ENCODE data around the gene CCR4. TPM values are rescaled to one million over a fixed set of nuclear protein-coding genes. Genes with fewer than 3 reads are reported as not detected.

CCR4 gene
- total and polyA plus RNA-seq, 7 donors, result 0.16 to 3.1 TPM; not detected in 5

DNA sequence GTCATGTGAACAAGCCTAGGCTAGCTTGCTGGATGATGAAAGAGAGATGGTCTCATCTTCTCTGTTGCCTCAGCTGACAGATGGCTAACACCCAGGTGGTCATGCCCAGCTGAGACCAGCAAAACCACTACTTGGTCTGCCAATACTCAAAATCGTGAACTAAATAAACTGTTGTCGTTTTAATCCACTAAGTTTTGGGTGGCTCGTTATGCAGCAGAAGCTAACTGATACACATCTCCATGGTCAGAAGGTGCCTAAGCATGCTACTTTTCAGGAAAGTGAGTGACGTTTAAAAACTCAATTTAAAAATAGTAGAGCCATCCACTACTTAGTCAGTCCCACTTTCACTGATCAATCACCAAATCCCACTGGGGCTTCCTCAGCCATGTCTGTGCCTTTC is 52.8 kb downstream of the CCR4 start:
- H3K27me3 ChIP-seq, result no peaks in the 10 kb centered on the region
- no peak overlapping the region for H3K27ac ChIP-seq
- no peak for DNase-seq
- H3K9me3 ChIP-seq, result no peaks in the 10 kb centered on the region
- H3K4me3 ChIP-seq, result no peak overlapping the region
- TF ChIP-seq EP300 (IDR thresholded peaks at IDR 0.05), result no peak
- TF ChIP-seq POLR2A (IDR thresholded peaks at IDR 0.05), result no peak
- TF ChIP-seq, protein P1, sequence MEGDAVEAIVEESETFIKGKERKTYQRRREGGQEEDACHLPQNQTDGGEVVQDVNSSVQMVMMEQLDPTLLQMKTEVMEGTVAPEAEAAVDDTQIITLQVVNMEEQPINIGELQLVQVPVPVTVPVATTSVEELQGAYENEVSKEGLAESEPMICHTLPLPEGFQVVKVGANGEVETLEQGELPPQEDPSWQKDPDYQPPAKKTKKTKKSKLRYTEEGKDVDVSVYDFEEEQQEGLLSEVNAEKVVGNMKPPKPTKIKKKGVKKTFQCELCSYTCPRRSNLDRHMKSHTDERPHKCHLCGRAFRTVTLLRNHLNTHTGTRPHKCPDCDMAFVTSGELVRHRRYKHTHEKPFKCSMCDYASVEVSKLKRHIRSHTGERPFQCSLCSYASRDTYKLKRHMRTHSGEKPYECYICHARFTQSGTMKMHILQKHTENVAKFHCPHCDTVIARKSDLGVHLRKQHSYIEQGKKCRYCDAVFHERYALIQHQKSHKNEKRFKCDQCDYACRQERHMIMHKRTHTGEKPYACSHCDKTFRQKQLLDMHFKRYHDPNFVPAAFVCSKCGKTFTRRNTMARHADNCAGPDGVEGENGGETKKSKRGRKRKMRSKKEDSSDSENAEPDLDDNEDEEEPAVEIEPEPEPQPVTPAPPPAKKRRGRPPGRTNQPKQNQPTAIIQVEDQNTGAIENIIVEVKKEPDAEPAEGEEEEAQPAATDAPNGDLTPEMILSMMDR (IDR thresholded peaks at IDR 0.05), result no peak
- no peak for TF ChIP-seq POLR2AphosphoS5 (IDR thresholded peaks at IDR 0.05)
- H3K36me3 ChIP-seq, result peaks cover 0 to 54% (median 12%) of the 10 kb centered on the region in 4 donors
- no peaks in the 10 kb centered on the region for H3K4me1 ChIP-seq
- intact Hi-C loops (cut with DNase I), result no loop called here
- WGBS, 2 donors, result 95 to 96% methylated on average over 4 of the region's 4 CpGs

DNA sequence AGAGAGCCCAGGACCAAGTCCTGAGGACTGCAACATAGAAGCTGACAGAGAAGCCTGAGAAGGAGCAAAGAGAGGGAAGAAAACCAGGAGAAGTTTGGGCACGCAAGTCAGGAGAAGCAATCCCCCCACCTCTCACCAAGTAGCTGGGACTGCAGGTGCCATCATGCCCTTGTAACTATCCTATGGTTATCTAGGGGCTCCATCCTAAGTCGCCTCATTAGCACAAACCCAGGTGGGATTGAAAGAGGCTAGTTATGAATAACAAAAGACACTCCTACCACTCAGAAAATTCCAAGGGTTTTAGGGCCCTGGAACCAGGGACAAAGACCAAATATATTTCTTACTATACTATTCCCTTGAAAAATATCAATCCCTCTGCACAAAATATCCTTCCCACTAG is 53.5 kb downstream of the CCR4 start:
- H3K27me3 ChIP-seq, result no peaks in the 10 kb centered on the region
- DNase-seq, result no peak
- intact Hi-C loops (cut with DNase I), result no loop called here
- H3K9me3 ChIP-seq, result no peaks in the 10 kb centered on the region
- WGBS, 2 donors, result 96 to 99% methylated on average over 2 of the region's 2 CpGs
- H3K4me1 ChIP-seq, result no peaks in the 10 kb centered on the region
- no peak overlapping the region for H3K27ac ChIP-seq
- TF ChIP-seq POLR2AphosphoS5 (IDR thresholded peaks at IDR 0.05) (no peak), POLR2A (IDR thresholded peaks at IDR 0.05) (no peak), EP300 (IDR thresholded peaks at IDR 0.05) (no peak)
- TF ChIP-seq, protein P1 (IDR thresholded peaks at IDR 0.05), result no peak
- H3K4me3 ChIP-seq, result no peak overlapping the region
- H3K36me3 ChIP-seq, result peaks cover 0 to 56% (median 14%) of the 10 kb centered on the region in 4 donors

Other genes starting within 250 kb of the CCR4 start
- not detected for gene TRIM71, start 133.6 kb upstream of the CCR4 start, total RNA-seq
- gene TRIM71, start 133.6 kb upstream of the CCR4 start, polyA plus RNA-seq, result not detected
- 10 to 100 TPM; 36.5 to 55.4 (median 40.0) TPM for gene GLB1, start 145.5 kb downstream of the CCR4 start, total RNA-seq
- gene GLB1, start 145.5 kb downstream of the CCR4 start, polyA plus RNA-seq, result 10 to 100 TPM; 28.2 to 32.9 (median 30.5) TPM
- 1 to 10 TPM; 4.2 to 5.8 (median 4.8) TPM for gene TMPPE, start 145.5 kb downstream of the CCR4 start, total RNA-seq
- gene TMPPE, start 145.5 kb downstream of the CCR4 start, polyA plus RNA-seq, result 1 to 10 TPM in 1 of 3 donors, under 1 TPM in 1, not detected in 1; 0.92 to 3.4 TPM
- gene CRTAP, start 162.4 kb downstream of the CCR4 start, total RNA-seq, result 100 to 1,000 TPM; 245 to 509 (median 309) TPM
- 100 to 1,000 TPM in 1 of 3 donors, 10 to 100 TPM in 2; 25.7 to 124 (median 72.3) TPM for gene CRTAP, start 162.4 kb downstream of the CCR4 start, polyA plus RNA-seq

Measured in sigmoid colon (tissue), 7 donors.